Uterus (tissue), 4 donors: Measurements from ENCODE around the gene ZNF462. TPM values are rescaled to one million over a fixed set of nuclear protein-coding genes. Genes with fewer than 3 reads are reported as not detected.

ENCODE experiments used
- DNase-seq, 2 donors: peaks; one replicate each; pipeline ENCODE4 v3.0.0-alpha.2; 2019 to 2020
- H3K27ac ChIP-seq, 2 donors: fragments of 200-600 bp; sonication (generic); 1 replicate in 1 of 2; 2 replicates in 1 of 2; pipeline ENCODE4 v1.5.1; 2016 to 2018
- H3K27me3 ChIP-seq, 2 donors: fragments of 200-600 bp; sonication (generic); one replicate each; pipeline ENCODE4 v1.5.1; 2018 to 2019; ENCODE audit warnings: control low read depth in 1 of 2
- H3K36me3 ChIP-seq, 2 donors: fragments of 200-600 bp; sonication (generic); one replicate each; pipeline ENCODE4 v1.5.1; 2019; ENCODE audit warnings: control low read depth in 1 of 2
- H3K4me1 ChIP-seq, 2 donors: fragments of 200-600 bp; sonication (generic); one replicate each; pipeline ENCODE4 v1.5.1; 2018 to 2019; ENCODE audit warnings: control low read depth in 1 of 2
- H3K4me3 ChIP-seq, 2 donors: fragments of 200-600 bp; sonication (generic); 1 replicate in 1 of 2; 2 replicates in 1 of 2; pipeline ENCODE4 v1.5.1; 2018 to 2019; ENCODE audit warnings: mild to moderate bottlenecking in 1 of 2
- H3K9me3 ChIP-seq, 2 donors: fragments of 200-600 bp; sonication (generic); one replicate each; pipeline ENCODE4 v1.5.1; 2019; ENCODE audit warnings: control low read depth in 1 of 2
- POLR2A ChIP-seq, 2 donors: fragments of 450-650 bp; IDR thresholded peaks; one replicate each; pipeline ENCODE4 v1.6.1; 2016; ENCODE audit warnings: antibody characterized with exemption in 2 of 2, mild to moderate bottlenecking in 1 of 2, moderate library complexity in 1 of 2
- intact Hi-C: fragments of 100-400 bp; cut with DNase I; formaldehyde crosslinking; loops from one replicate; pipeline ENCODE4 v1.15.1; 2023; ENCODE audit warnings: low total_unique reads
- total RNA-seq, 4 donors: library from RNA; depleted of rRNA in 3 of 4; stranded (reverse); fragments of >200 nt in 3 of 4; gene quantifications; one replicate each; pipeline versions ENCODE4 v1.1.0 to v1.2.4, GENCODE V29; 2014 to 2023
- TF ChIP-seq, protein P1 (sequence below), 4 experiments: fragments of 200-600 bp in 2 of 4; fragments of 450-650 bp in 2 of 4; sonication (generic) in 2 of 4; IDR thresholded peaks; one replicate each; pipeline ENCODE4 v1.5.1; 2016 to 2019; ENCODE audit warnings: antibody characterized with exemption in 4 of 4, mild to moderate bottlenecking in 2 of 4, moderate library complexity in 1 of 4
- donor health status: DM: yes; HTN: yes; CAD: no.

ZNF462 gene
- total RNA-seq, 4 donors from 2014 or later, result 18.2 to 136 (median 60.1) TPM

DNA sequence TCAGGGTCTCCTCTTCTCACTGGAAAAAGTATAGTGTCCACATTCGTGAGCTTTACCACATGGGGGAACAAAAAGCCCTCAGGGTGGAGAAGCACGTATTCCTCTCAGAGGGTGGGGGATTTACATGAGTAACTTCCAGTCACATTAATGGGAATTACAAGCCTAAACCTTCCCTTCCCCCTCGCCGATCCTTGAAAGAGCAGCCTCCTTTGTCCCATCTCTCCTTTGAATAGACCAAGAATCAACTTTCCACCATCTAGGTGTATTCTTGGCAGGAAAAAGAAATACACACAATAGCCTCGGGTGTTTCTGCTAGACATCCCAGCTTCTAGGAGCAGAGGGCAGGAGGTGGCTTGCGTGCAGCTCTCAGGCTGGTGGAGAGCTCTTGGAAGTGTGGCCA lies 144.4 kb downstream of the ZNF462 start:
- no peaks in the 10 kb centered on the region for H3K9me3 ChIP-seq
- no peak overlapping the region for H3K27ac ChIP-seq
- intact Hi-C loops, result no loop called here
- TF ChIP-seq, protein P1, sequence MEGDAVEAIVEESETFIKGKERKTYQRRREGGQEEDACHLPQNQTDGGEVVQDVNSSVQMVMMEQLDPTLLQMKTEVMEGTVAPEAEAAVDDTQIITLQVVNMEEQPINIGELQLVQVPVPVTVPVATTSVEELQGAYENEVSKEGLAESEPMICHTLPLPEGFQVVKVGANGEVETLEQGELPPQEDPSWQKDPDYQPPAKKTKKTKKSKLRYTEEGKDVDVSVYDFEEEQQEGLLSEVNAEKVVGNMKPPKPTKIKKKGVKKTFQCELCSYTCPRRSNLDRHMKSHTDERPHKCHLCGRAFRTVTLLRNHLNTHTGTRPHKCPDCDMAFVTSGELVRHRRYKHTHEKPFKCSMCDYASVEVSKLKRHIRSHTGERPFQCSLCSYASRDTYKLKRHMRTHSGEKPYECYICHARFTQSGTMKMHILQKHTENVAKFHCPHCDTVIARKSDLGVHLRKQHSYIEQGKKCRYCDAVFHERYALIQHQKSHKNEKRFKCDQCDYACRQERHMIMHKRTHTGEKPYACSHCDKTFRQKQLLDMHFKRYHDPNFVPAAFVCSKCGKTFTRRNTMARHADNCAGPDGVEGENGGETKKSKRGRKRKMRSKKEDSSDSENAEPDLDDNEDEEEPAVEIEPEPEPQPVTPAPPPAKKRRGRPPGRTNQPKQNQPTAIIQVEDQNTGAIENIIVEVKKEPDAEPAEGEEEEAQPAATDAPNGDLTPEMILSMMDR (IDR thresholded peaks at IDR 0.05), result no peak
- no peak for TF ChIP-seq POLR2A (IDR thresholded peaks at IDR 0.05)
- DNase-seq, result no peak
- H3K36me3 ChIP-seq, result no peaks in the 10 kb centered on the region
- H3K4me3 ChIP-seq, result no peak overlapping the region
- H3K27me3 ChIP-seq, result no peaks in the 10 kb centered on the region
- H3K4me1 ChIP-seq, result no peaks in the 10 kb centered on the region

DNA sequence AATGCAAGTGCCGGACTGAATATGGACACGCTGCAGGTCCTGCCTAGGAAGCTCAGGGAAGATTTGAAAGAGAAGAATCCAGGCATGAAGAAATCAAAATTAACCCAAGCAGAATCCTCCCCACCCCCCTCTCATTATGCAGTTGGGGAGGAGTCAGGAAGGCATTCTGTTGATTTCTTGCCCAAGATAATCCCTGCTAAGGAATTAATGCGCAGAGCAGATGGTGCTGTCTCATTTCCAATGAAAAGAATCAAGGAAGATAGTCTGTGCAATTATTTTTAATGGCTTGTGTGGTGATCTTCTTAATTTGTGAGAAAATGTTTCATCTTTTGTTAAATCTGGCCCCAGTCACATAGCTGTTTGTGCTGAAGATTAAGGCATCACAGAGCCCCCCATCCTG lies 145.0 kb downstream of the ZNF462 start:
- no peak overlapping the region for H3K4me3 ChIP-seq
- H3K9me3 ChIP-seq, result no peaks in the 10 kb centered on the region
- no peak for DNase-seq
- intact Hi-C loops, result no loop called here
- H3K27ac ChIP-seq, result no peak overlapping the region
- H3K36me3 ChIP-seq, result no peaks in the 10 kb centered on the region
- no peaks in the 10 kb centered on the region for H3K4me1 ChIP-seq
- TF ChIP-seq POLR2A (IDR thresholded peaks at IDR 0.05), result no peak
- TF ChIP-seq, protein P1 (IDR thresholded peaks at IDR 0.05), result no peak
- no peaks in the 10 kb centered on the region for H3K27me3 ChIP-seq

DNA sequence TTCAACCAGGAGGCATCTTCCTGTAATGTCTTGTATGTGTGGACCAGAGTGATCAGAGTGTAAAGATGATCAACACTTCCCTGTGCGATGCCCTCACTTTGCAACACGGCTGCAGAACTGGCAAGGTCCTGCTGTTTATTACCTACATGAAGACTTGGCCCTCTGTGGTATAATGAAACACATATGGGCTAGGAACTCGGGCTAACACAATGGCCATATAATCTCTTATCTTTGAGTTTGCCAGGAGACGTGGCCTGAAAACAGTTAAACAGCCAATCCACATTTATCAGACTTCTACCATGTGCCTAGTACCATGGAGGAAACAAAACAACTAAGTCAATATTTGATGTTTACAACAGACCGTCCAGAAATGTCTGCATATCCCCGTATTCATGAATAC lies 145.5 kb downstream of the ZNF462 start:
- no peak for DNase-seq
- no peaks in the 10 kb centered on the region for H3K27me3 ChIP-seq
- intact Hi-C loops, result no loop called here
- H3K4me3 ChIP-seq, result no peak overlapping the region
- no peaks in the 10 kb centered on the region for H3K9me3 ChIP-seq
- H3K4me1 ChIP-seq, result no peaks in the 10 kb centered on the region
- no peak overlapping the region for H3K27ac ChIP-seq
- no peaks in the 10 kb centered on the region for H3K36me3 ChIP-seq
- TF ChIP-seq POLR2A (IDR thresholded peaks at IDR 0.05), result no peak
- TF ChIP-seq, protein P1 (IDR thresholded peaks at IDR 0.05), result no peak

DNA sequence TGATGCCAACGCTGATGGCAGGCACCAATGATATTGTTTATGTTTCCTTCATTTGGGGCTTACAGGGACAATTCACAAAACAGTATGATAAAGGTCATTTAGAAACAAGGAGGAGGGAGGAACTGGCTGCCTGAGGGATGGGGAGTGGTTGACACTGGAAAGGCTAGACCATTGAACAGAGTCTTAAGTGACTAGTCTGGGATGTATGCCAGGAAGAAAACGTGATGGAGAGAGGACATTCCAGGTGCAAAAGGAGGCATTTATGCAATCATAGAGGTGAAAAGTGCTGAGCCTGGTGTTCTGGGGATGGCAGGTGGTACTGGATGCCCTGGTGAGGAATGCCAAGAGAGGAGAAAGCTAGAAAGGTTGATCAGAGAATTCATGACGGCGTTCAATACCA lies 153.4 kb downstream of the ZNF462 start:
- Histone ChIP-seq H3K4me1 (no peaks in the 10 kb centered on the region), H3K9me3 (no peaks in the 10 kb centered on the region), H3K4me3 (no peak overlapping the region), H3K27me3 (no peaks in the 10 kb centered on the region), H3K36me3 (no peaks in the 10 kb centered on the region), H3K27ac (no peak overlapping the region)
- intact Hi-C loops, result no loop called here
- no peak for DNase-seq
- TF ChIP-seq POLR2A (IDR thresholded peaks at IDR 0.05), result no peak
- TF ChIP-seq, protein P1 (IDR thresholded peaks at IDR 0.05), result no peak

DNA sequence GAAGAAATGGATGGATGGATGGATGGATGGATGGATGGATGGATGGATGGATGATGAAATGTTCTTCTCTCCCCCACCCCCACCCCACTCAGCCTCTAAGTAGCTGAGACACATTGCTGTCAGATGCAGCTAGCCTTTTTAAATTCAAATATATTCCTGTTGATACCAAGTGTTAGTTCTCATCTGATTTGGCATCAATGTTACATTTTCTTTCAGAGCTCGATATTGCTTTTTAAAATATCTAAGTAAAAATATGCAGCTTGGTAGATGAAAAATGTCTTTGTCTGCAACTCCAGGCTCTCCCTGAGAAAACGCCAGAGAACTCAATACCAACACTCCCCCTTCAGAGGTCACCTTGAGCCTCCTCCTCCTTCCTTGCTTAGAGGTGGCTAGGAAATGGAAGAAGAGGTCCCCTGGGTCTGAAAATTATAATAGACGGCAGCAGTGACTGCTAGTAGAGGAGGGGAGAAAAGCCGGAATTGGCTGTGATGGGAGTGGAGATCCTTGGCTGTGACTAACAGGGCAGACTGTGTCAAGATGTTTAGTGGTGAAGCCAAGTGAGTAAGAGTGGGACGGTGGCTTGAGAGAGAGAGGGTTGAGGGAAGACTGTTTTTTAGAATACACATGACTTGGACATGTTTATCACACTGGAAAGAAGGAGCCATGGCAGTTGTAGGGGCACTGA lies 156.0 kb downstream of the ZNF462 start:
- Histone ChIP-seq H3K27me3 (no peaks in the 10 kb centered on the region), H3K9me3 (no peaks in the 10 kb centered on the region), H3K27ac (no peak overlapping the region), H3K4me1 (no peaks in the 10 kb centered on the region), H3K36me3 (no peaks in the 10 kb centered on the region), H3K4me3 (no peak overlapping the region)
- DNase-seq, result no peak
- intact Hi-C loops, result no loop called here
- TF ChIP-seq, protein P1 (IDR thresholded peaks at IDR 0.05), result no peak
- TF ChIP-seq POLR2A (IDR thresholded peaks at IDR 0.05), result no peak
